Mesothelial cell of epicardium (in vitro differentiated cells): ENCODE data around the gene FANCC. TPM values are rescaled to one million over a fixed set of nuclear protein-coding genes. Genes with fewer than 3 reads are reported as not detected.
A peak's percentile ranks its signal among the peaks of the same experiment; 100 is the strongest.

ENCODE experiments used
- DNase-seq, 2 experiments: peaks; one replicate each; pipeline ENCODE4 v3.0.0; 2021; ENCODE audit warnings: low spot score in 2 of 2; ENCODE audit not compliant: unreplicated experiment in 2 of 2
- H3K27ac Mint-ChIP-seq: 2 replicates; pipeline ENCODE4 v1.8.0; 2021; ENCODE audit warnings: mixed read lengths
- H3K27me3 Mint-ChIP-seq: 2 replicates; pipeline ENCODE4 v1.8.0; 2021; ENCODE audit warnings: low read depth, mixed read lengths
- H3K36me3 Mint-ChIP-seq: 2 replicates; pipeline ENCODE4 v1.8.0; 2021; ENCODE audit warnings: mixed read lengths
- H3K4me1 Mint-ChIP-seq: 2 replicates; pipeline ENCODE4 v1.8.0; 2021; ENCODE audit warnings: mixed read lengths
- H3K4me3 Mint-ChIP-seq: 2 replicates; pipeline ENCODE4 v1.8.0; 2021; ENCODE audit warnings: mild to moderate bottlenecking, moderate library complexity, mixed read lengths
- H3K9me3 Mint-ChIP-seq: 2 replicates; pipeline ENCODE4 v1.8.0; 2021; ENCODE audit warnings: mixed read lengths
- total RNA-seq: library from RNA; stranded (reverse); gene quantifications from 3 replicates; pipeline ENCODE4 v1.2.1, GENCODE V29; 2021
- TF ChIP-seq, protein P1 (sequence below): fragments of 200-600 bp; sonication (generic); IDR thresholded peaks from one replicate; pipeline ENCODE4 v1.5.0; 2021; ENCODE audit warnings: antibody characterized with exemption; ENCODE audit not compliant: unreplicated experiment

The FANCC gene
- total RNA-seq, 1 donor from 2014 or later = 22.5 TPM

GRCh38 chr9:95217936-95218335, 99.6 kb downstream of the FANCC start:
- Mint-ChIP-seq H3K4me1 (peaks cover 7% of the 10 kb centered on the region), H3K9me3 (no peaks in the 10 kb centered on the region), H3K4me3 (no peak overlapping the region), H3K27ac (no peak overlapping the region), H3K27me3 (no peaks in the 10 kb centered on the region), H3K36me3 (peaks cover 3% of the 10 kb centered on the region)
- TF ChIP-seq, protein P1, sequence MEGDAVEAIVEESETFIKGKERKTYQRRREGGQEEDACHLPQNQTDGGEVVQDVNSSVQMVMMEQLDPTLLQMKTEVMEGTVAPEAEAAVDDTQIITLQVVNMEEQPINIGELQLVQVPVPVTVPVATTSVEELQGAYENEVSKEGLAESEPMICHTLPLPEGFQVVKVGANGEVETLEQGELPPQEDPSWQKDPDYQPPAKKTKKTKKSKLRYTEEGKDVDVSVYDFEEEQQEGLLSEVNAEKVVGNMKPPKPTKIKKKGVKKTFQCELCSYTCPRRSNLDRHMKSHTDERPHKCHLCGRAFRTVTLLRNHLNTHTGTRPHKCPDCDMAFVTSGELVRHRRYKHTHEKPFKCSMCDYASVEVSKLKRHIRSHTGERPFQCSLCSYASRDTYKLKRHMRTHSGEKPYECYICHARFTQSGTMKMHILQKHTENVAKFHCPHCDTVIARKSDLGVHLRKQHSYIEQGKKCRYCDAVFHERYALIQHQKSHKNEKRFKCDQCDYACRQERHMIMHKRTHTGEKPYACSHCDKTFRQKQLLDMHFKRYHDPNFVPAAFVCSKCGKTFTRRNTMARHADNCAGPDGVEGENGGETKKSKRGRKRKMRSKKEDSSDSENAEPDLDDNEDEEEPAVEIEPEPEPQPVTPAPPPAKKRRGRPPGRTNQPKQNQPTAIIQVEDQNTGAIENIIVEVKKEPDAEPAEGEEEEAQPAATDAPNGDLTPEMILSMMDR = no peak
- DNase-seq = no peak

DNA sequence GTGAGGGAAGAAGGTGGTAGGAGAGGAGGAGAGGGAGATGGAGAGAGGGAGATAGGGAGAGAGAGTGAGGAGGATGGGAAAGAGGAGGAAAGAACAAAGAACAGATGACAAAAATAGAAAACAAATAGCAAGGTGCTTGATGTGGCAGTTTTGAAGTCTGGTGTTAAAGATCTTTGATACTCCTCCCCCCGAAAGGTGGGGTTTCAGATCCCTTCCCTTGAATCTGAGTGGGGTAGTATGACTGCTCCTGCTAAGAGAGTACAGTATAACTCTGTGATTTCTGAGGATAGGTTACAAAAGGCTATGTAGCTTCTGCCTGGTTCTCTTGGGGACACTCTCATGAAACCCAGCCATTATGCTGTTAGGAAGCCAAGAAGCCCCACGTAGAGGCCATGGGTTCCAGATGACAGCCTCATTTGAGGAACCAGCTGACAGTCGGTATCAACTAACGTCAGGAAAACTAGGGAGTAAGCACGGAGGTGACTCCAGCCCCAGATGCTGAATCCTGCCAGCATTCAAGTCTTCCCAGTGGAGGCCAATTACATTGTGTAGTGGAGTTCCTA, 102.1 kb downstream of the FANCC start:
- TF ChIP-seq, protein P1 = no peak
- H3K4me3 Mint-ChIP-seq = no peak overlapping the region
- H3K4me1 Mint-ChIP-seq = peaks cover 25% of the 10 kb centered on the region
- H3K27me3 Mint-ChIP-seq = no peaks in the 10 kb centered on the region
- peaks cover 2% of the 10 kb centered on the region for H3K36me3 Mint-ChIP-seq
- no peak overlapping the region for H3K27ac Mint-ChIP-seq
- no peaks in the 10 kb centered on the region for H3K9me3 Mint-ChIP-seq
- no peak for DNase-seq

DNA sequence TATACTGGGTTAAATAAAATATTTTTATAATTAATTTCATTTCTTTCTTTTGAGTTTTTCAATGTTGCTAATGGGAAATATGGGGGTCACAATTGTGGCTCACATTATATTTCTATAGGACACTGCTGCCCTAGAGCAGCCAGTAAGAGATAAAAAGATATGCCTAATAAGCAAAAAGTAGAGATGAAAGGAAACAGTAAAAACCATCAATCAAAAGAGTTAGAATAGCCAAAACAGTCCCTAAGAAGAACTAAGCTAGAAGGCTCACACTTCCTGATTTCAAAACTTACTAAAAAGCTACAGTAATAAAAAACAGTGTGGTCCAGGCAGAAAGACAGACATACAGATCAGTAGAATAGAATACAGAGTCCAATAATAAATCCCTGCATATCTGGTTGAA, 104.4 kb downstream of the FANCC start:
- no peak overlapping the region for H3K4me3 Mint-ChIP-seq
- TF ChIP-seq, protein P1 = no peak

DNA sequence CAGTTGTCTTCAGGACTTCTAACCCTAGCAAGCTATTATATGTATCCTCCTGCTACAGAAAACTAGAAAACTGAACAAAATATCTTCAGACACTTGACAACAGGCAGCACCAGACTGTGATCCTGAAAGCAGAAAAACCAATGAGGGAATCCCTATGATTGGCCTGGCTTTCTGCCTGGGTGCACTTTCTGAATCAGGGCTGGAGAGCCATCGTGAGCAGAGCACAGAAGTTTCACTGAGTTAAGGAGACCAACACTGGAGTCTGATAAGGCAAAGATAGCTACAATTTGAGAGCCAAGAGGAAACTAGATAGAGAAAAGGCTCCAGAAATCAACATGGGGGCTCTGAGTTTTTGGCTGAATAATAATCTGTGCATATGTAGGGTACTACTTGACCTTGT, 106.5 kb downstream of the FANCC start:
- TF ChIP-seq, protein P1 = no peak
- H3K4me3 Mint-ChIP-seq = no peak overlapping the region
- H3K27me3 Mint-ChIP-seq = no peaks in the 10 kb centered on the region
- no peaks in the 10 kb centered on the region for H3K9me3 Mint-ChIP-seq
- no peak for DNase-seq
- H3K4me1 Mint-ChIP-seq = peaks cover 41% of the 10 kb centered on the region
- no peaks in the 10 kb centered on the region for H3K36me3 Mint-ChIP-seq
- H3K27ac Mint-ChIP-seq = peak overlapping the region; percentile 32

More for the DNA sequence above, 104.4 kb downstream of the FANCC start:
- H3K36me3 Mint-ChIP-seq = no peaks in the 10 kb centered on the region
- no peaks in the 10 kb centered on the region for H3K27me3 Mint-ChIP-seq
- H3K4me1 Mint-ChIP-seq = peaks cover 25% of the 10 kb centered on the region
- no peak for DNase-seq
- no peaks in the 10 kb centered on the region for H3K9me3 Mint-ChIP-seq
- H3K27ac Mint-ChIP-seq = peak overlapping the region; percentile 70

DNA sequence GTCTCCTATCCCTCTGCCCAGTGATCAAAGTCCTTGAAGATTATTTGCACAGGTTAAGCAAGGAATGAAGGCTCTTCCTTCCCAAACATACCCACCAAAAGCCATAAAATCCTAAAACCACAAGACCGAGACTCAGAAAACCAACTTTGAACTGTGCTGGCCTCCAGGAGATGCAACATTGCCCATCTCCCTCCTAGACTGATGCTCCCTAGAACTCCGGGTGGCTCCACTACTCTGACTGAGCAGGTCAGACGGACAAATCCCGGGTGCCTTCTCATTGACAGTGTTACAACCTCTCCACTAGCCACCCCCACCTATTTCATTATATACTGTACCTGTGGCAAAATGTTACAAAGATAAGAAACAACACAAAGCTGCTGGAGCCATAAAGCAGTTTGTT, 110.1 kb downstream of the FANCC start:
- no peaks in the 10 kb centered on the region for H3K9me3 Mint-ChIP-seq
- H3K4me1 Mint-ChIP-seq = peaks cover 41% of the 10 kb centered on the region
- TF ChIP-seq, protein P1 = no peak
- H3K27me3 Mint-ChIP-seq = no peaks in the 10 kb centered on the region
- no peak for DNase-seq
- no peaks in the 10 kb centered on the region for H3K36me3 Mint-ChIP-seq
- H3K4me3 Mint-ChIP-seq = no peak overlapping the region
- peak overlapping the region; percentile 11 for H3K27ac Mint-ChIP-seq

GRCh38 chr9:95206143-95206542, 111.4 kb downstream of the FANCC start:
- Mint-ChIP-seq H3K27ac (peak overlapping the region; percentile 58), H3K4me1 (peaks cover 31% of the 10 kb centered on the region), H3K4me3 (peak overlapping the region; percentile 24), H3K36me3 (no peaks in the 10 kb centered on the region), H3K9me3 (no peaks in the 10 kb centered on the region), H3K27me3 (no peaks in the 10 kb centered on the region)
- no peak for DNase-seq
- TF ChIP-seq, protein P1 = no peak
